HG02970 (cell line): ENCODE data around the gene GTF2A1L.
"Not testable (repeated sequence)": the region's sequence is repeated elsewhere in the genome, so short reads cannot be mapped to it uniquely, and the experiment has no call there.

Experiments
- ATAC-seq: cut with Tn5 transposase; IDR thresholded peaks from one replicate; pipeline ENCODE4 v1.9.1; 2021; ENCODE audit warnings: mild to moderate bottlenecking, moderate library complexity, moderate number of reproducible peaks; ENCODE audit not compliant: unreplicated experiment, low FRiP score

The GTF2A1L gene

GRCh38 chr2:48607307-48608014, 10.2 kb upstream of the GTF2A1L start:
- no peak for ATAC-seq

- no peak for ATAC-seq
These were observed 4.4 kb upstream of the GTF2A1L start for GRCh38 chr2:48613211-48613610.

GRCh38 chr2:48614581-48614980, 3.1 kb upstream of the GTF2A1L start:
- ATAC-seq: not testable (repeated sequence)

- ATAC-seq: no peak
These were observed 1.9 kb downstream of the GTF2A1L start for GRCh38 chr2:48619526-48619925.

- no peak for ATAC-seq
These were observed 2.9 kb downstream of the GTF2A1L start for GRCh38 chr2:48620604-48621003.

- ATAC-seq: not testable (repeated sequence)
These were observed 5.0 kb downstream of the GTF2A1L start for GRCh38 chr2:48622691-48623090.

- ATAC-seq: no peak
These were observed 7.0 kb downstream of the GTF2A1L start for GRCh38 chr2:48624696-48625095.

GRCh38 chr2:48626047-48626446, 8.4 kb downstream of the GTF2A1L start:
- ATAC-seq: no peak

- no peak for ATAC-seq
These were observed 15.5 kb downstream of the GTF2A1L start for GRCh38 chr2:48633143-48633542.

- no peak for ATAC-seq
These were observed 18.1 kb downstream of the GTF2A1L start for GRCh38 chr2:48635786-48636185.

GRCh38 chr2:48638261-48638660, 20.6 kb downstream of the GTF2A1L start:
- no peak for ATAC-seq

- ATAC-seq: no peak
These were observed 33.6 kb downstream of the GTF2A1L start for GRCh38 chr2:48651158-48651790.

GRCh38 chr2:48668992-48669391, 51.3 kb downstream of the GTF2A1L start:
- peak; percentile 80 for ATAC-seq

GRCh38 chr2:48673581-48673980, 55.9 kb downstream of the GTF2A1L start:
- ATAC-seq: no peak

- ATAC-seq: no peak
These were observed 57.3 kb downstream of the GTF2A1L start for GRCh38 chr2:48674933-48675332.

- no peak for ATAC-seq
These were observed 59.8 kb downstream of the GTF2A1L start for GRCh38 chr2:48677450-48677849.

GRCh38 chr2:48685126-48685525, 67.5 kb downstream of the GTF2A1L start:
- ATAC-seq: no peak

GRCh38 chr2:48691935-48692691, 74.5 kb downstream of the GTF2A1L start:
- ATAC-seq: no peak

GRCh38 chr2:48693066-48693465, 75.4 kb downstream of the GTF2A1L start:
- ATAC-seq: no peak

GRCh38 chr2:48693645-48694044, 76.0 kb downstream of the GTF2A1L start:
- no peak for ATAC-seq

- ATAC-seq: no peak
These were observed 76.5 kb downstream of the GTF2A1L start for GRCh38 chr2:48694149-48694548.
